Activated CD8-positive, alpha-beta memory T cell treated with anti-CD3 and anti-CD28 coated beads for 36 hours (primary cell): ENCODE results near the gene C1QTNF7. TPM values are rescaled to one million over a fixed set of nuclear protein-coding genes. Genes with fewer than 3 reads are reported as not detected.

ENCODE experiments used
- CTCF ChIA-PET: fragments of 350-600 bp; sonication (Branson Sonifier 250); formaldehyde crosslinking; loops from one replicate; lab custom pipeline; 2021; ENCODE audit warnings: antibody characterized with exemption; lab: Charles Lee
- POLR2A ChIA-PET: fragments of 350-600 bp; sonication (Branson Sonifier 250); formaldehyde crosslinking; loops from one replicate; lab custom pipeline; 2021; ENCODE audit warnings: antibody characterized with exemption; lab: Charles Lee
- total RNA-seq, 2 experiments: library from RNA; stranded (reverse); gene quantifications; one replicate each; pipeline ENCODE4 v1.2.3, GENCODE V29; 2021

Gene C1QTNF7
- total RNA-seq, 2 experiments from 2014 or later = 0.25 TPM; not detected in 1

GRCh38 chr4:15412461-15412860 lies 15.4 kb upstream of the C1QTNF7 start:
- CTCF ChIA-PET = no interaction called here
- POLR2A ChIA-PET = no interaction called here

- CTCF ChIA-PET = no interaction called here
- POLR2A ChIA-PET = no interaction called here
Measured at GRCh38 chr4:15413010-15413622, 14.7 kb upstream of the C1QTNF7 start.

GRCh38 chr4:15413623-15414019 lies 14.2 kb upstream of the C1QTNF7 start:
- CTCF ChIA-PET = no interaction called here

GRCh38 chr4:15414551-15415091 lies 13.2 kb upstream of the C1QTNF7 start:
- ChIA-PET CTCF (no interaction called here), POLR2A (no interaction called here)

More at GRCh38 chr4:15413623-15414019, 14.2 kb upstream of the C1QTNF7 start:
- POLR2A ChIA-PET = no interaction called here

GRCh38 chr4:15416357-15417232 lies 11.2 kb upstream of the C1QTNF7 start:
- POLR2A ChIA-PET = no interaction called here

GRCh38 chr4:15417233-15417660 lies 10.6 kb upstream of the C1QTNF7 start:
- CTCF ChIA-PET = interaction anchor here (1.1 kb wide), 1 partner anchor 21 kb away, joined by 3 read pairs; no protein-coding TSS in a partner anchor
- POLR2A ChIA-PET = no interaction called here

More at GRCh38 chr4:15416357-15417232, 11.2 kb upstream of the C1QTNF7 start:
- CTCF ChIA-PET = interaction anchor here (1.1 kb wide), 1 partner anchor 20 kb away, joined by 3 read pairs; no protein-coding TSS in a partner anchor

- ChIA-PET CTCF (no interaction called here), POLR2A (no interaction called here)
Measured at GRCh38 chr4:15418956-15419355, 8.9 kb upstream of the C1QTNF7 start.

- ChIA-PET POLR2A (no interaction called here), CTCF (no interaction called here)
Measured at GRCh38 chr4:15420642-15421041, 7.2 kb upstream of the C1QTNF7 start.

GRCh38 chr4:15423285-15423711 lies 4.5 kb upstream of the C1QTNF7 start:
- POLR2A ChIA-PET = no interaction called here
- CTCF ChIA-PET = no interaction called here

- ChIA-PET CTCF (interaction anchor here (1.3 kb wide), 1 partner anchor 33 kb away, joined by 4 read pairs; no protein-coding TSS in a partner anchor), POLR2A (no interaction called here)
Measured at GRCh38 chr4:15425520-15425919, 2.3 kb upstream of the C1QTNF7 start.

- ChIA-PET CTCF (no interaction called here), POLR2A (no interaction called here)
Measured at GRCh38 chr4:15427161-15427560, 672 bp upstream of the C1QTNF7 start.

- POLR2A ChIA-PET = no interaction called here
- CTCF ChIA-PET = no interaction called here
Measured at GRCh38 chr4:15428611-15429010, 778 bp downstream of the C1QTNF7 start.

GRCh38 chr4:15434091-15434490 lies 6.3 kb downstream of the C1QTNF7 start:
- ChIA-PET CTCF (no interaction called here), POLR2A (no interaction called here)

- ChIA-PET CTCF (no interaction called here), POLR2A (no interaction called here)
Measured at GRCh38 chr4:15434676-15435075, 6.8 kb downstream of the C1QTNF7 start.

GRCh38 chr4:15436513-15436912 lies 8.7 kb downstream of the C1QTNF7 start:
- ChIA-PET POLR2A (no interaction called here), CTCF (interaction anchor here (1.0 kb wide), 1 partner anchor 21 kb away, joined by 3 read pairs; no protein-coding TSS in a partner anchor)

GRCh38 chr4:15438939-15439524 lies 11.2 kb downstream of the C1QTNF7 start:
- POLR2A ChIA-PET = no interaction called here
- CTCF ChIA-PET = no interaction called here

GRCh38 chr4:15443371-15444160 lies 15.7 kb downstream of the C1QTNF7 start:
- ChIA-PET POLR2A (no interaction called here), CTCF (no interaction called here)

- ChIA-PET POLR2A (no interaction called here), CTCF (no interaction called here)
Measured at GRCh38 chr4:15444276-15444675, 16.4 kb downstream of the C1QTNF7 start.
